Posterior vena cava (tissue), 2 donors: Measurements from ENCODE around the gene PRR36. TPM values are rescaled to one million over a fixed set of nuclear protein-coding genes. Genes with fewer than 3 reads are reported as not detected.

Source experiments
- DNase-seq: peaks from one replicate; pipeline ENCODE4 v3.0.0-alpha.2; 2020; ENCODE audit warnings: low spot score
- intact Hi-C, 2 donors: fragments of 100-400 bp; cut with DNase I; formaldehyde crosslinking; loops; one replicate each; pipeline versions ENCODE4 v1.14.1 to v1.14.2; 2022 to 2023
- total RNA-seq, 2 donors: library from RNA; stranded (reverse); fragmentation: NEBNext Ultra II Directional; extraction: Animal tissue kit (Norgen Biotek cat#: 25700); gene quantifications; one replicate each; pipeline ENCODE4 v1.2.1, GENCODE V29; 2021
- donor health status: DM: yes; HTN: yes; CAD: no.
- donor health status: DM: yes; HTN: yes; CAD: no.

The PRR36 gene
- total RNA-seq, 2 donors from 2014 or later, result 0.09 to 0.14 TPM

DNA sequence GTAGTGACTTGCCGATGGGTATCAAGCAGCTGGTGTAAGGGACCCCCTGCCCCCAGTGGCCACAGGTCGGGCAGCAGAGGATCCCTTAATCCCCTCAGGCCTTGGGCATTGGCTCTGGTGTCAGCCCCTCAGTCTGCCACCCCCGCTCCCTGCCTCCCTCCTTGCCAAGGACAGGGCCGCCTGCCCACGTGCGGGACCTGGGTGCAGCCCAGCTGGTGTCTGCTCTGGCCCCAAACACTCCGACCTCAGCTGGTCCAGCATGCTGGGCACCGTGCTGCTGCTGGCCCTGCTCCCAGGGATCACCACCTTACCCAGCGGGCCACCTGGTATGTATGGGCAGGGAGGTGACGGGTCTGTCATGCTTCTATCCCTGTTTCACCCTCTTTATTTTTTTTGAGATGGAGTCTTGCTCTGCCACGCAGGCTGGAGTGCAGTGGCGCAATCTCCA, 40.4 kb upstream of the PRR36 start, which contains the start of gene TGFBR3L:
Gene TGFBR3L (plus strand): TSS at position 233 of the 448 bp plus-strand sequence.
- DNase-seq, result no peak
- intact Hi-C loops, result no loop called here

DNA sequence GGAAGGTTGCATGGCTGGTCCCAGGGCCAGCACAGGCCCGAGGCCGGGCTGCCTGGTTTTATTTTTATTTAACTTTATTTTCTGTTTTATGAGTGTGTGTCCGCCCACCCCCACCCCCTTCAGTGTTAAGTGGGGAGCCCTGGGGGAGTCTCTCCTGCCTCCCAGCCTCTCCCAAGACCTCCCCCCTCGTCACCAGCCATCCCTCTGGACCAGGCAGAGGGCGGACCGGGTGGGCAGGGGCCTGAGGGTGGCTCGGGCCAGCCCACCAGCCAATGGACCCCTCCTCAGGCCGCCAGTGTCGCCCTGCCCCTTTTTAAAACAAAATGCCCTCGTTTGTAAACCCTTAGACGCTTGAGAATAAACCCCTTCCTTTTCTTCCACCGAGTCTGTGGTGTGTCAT, 39.9 kb upstream of the PRR36 start:
- intact Hi-C loops, result no loop called here

GRCh38 chr19:7913652-7914051, 39.5 kb upstream of the PRR36 start:
- intact Hi-C loops, result no loop called here
- DNase-seq, result no peak

More for the DNA sequence above, 39.9 kb upstream of the PRR36 start:
- no peak for DNase-seq

DNA sequence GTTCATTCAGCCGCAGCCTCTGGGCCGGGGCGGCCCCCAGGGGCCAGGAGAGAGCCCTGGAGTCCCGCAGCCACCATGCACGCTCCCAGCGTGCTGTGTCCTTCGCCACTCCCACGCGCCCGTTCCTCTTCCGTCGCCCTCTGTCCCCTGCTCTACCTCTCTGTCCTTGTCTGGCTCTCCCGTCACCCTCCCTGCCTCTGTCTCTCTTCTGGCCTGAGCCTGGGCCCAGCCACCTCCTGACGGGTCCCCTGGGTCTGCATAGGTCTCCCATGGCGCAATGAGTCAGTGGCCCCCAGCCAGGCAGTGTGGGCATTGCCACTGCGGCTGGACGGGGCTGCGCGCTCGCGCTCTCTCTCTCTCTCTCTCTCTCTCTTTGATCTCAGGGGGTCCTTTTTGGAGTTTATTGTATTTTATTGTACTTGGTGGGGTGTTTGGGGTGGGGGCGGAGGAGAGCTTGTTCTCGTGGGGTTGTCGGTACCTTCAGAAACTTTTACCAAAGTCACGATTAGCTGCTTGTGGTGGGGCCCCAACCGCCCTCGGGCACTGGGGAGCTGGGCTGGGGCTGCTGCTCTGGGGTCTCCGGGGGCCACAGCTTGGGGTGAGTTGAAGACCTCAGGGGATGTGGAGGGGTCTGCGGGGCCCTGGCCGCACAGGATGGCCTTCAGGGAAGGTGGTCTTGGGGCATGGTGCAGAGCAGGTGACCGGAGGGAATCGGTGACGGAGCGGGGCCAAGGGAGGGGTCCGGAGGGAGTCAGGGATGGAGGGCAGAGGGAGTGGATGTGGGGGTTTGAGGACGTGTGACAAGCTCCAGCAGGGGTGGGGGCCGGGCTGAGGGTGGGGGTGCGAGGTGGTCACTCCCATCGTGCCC, 38.7 kb upstream of the PRR36 start:
- DNase-seq, result no peak
- intact Hi-C loops, result no loop called here

GRCh38 chr19:7912144-7912696, 38.0 kb upstream of the PRR36 start:
- no peak for DNase-seq
- intact Hi-C loops, result no loop called here

DNA sequence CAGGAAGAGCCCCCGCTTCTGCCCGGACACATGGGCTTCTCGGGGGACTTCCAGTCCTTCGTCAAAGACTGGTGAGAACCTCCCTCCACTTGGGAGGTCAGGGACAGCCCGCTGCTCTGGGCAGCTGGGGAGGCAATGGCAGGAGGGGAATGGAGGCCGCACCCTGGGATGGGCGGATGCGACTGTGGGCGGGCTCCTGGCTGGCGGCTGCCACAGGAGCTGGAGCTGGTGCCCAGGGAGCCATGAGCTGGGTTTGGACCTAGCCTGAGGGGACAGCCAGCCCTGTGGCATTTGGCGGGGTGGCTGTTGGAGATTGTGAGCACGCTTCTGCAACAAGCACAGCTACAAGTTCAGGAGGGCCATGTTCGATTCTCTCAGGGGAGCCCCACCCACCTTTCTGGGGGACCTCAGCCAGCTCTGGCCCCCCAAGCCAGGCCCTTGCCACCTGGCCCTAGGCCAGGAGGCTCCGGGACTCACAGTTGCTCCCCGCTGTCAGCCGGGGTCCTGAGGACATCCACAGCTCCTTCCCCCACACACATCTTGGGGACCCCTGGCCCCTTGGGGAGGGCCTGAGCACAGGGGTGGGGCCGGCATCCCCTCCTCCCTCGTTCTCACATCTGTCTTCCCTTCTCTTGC, 37.4 kb upstream of the PRR36 start:
- intact Hi-C loops, result no loop called here
- no peak for DNase-seq

- intact Hi-C loops, result no loop called here
- DNase-seq, result no peak
Observed at GRCh38 chr19:7910321-7911161, 36.4 kb upstream of the PRR36 start.

- intact Hi-C loops, result no loop called here
- DNase-seq, result no peak
Observed at GRCh38 chr19:7909471-7910067, 35.4 kb upstream of the PRR36 start.

DNA sequence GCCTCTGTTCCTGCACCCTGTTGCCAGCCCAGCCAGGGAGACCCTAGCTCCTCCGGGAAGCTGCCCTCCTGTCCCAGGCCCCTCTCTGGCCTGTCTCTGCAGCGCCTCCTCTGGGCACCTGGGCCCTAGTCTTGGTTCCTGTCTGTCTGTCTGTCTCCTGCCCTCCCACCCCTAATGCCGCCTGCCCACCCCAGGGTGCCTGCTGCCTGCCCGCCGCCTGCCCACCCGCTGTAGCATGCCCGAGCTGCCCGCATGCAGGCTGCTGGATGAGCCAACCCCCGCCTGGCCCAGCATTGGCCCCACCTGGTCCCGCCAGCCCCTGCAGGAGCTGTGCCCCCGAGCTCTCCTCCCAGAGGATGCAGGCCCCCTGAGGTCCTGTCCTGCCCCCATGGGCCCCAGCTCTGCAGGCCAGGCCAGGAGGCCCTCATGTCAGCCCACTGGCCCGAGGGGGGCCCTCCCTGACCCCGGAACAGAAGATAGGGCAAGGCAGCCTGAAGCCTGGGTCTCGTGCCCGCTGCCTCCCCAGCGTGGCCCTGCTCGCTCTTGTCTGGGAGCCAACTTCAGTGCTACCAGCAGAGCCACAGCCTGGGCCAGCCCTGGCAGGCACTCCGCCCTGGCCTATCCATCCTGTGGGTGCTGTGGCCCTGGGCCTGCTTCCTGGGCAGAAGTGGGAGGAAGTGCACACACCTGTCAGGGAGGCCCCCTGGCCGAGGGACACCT, 34.7 kb upstream of the PRR36 start:
- no peak for DNase-seq

DNA sequence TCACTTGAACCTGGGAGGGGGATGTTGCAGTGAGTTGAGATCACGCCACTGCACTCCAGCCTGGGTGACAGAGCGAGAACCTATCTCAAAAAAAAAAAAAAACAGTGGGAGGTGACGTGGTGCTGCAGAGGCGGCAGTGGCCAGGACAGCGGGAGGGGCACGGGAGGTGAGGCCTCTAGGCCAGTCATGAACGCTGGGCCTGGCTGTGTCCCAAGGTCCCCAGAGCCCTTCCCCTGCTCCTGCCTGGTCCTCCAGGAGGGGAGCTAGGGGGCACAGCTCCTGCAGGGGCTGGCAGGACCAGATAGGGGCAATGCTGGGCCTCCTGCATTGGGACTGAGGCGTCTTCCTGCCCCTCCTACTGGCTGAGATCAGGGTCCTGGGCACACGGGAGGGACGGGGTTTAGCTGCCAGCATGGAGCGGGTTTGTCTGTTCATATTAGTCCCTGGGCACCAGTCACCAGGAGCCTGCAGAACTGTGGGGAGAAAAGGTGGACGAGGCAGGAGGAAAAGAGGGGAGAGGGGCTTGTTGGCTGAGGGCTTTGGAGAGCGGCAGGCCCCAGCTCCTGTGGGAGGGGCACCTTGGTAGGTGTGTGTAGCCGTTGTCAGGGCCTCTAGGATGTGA, 34.0 kb upstream of the PRR36 start:
- intact Hi-C loops, result no loop called here
- no peak for DNase-seq

More for the DNA sequence above, 34.7 kb upstream of the PRR36 start:
- intact Hi-C loops, result no loop called here

- DNase-seq, result no peak
- intact Hi-C loops, result no loop called here
Observed at GRCh38 chr19:7907544-7907943, 33.4 kb upstream of the PRR36 start.

DNA sequence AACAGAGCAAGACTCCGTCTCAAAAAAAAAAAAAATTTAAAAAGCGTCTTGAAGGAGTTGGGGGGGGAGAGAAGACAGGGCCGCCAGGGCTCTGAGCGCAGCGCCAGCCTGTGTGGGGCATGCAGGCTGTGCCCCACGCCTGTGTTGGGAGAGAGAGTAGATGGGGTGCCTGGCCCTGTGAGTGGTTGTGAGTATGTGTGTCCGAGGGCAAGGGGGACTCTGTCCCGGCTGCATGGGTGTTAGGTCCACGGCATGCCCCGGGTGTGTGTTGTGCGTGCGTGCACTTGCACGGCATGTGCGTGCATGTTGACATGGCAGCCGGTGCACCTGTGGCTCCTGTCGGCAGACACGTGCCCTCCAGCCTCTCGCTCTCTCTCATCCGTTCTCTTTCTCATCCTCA, 32.9 kb upstream of the PRR36 start:
- intact Hi-C loops, result no loop called here

GRCh38 chr19:7905859-7906258, 31.7 kb upstream of the PRR36 start:
- DNase-seq, result no peak

More for the DNA sequence above, 32.9 kb upstream of the PRR36 start:
- DNase-seq, result no peak

DNA sequence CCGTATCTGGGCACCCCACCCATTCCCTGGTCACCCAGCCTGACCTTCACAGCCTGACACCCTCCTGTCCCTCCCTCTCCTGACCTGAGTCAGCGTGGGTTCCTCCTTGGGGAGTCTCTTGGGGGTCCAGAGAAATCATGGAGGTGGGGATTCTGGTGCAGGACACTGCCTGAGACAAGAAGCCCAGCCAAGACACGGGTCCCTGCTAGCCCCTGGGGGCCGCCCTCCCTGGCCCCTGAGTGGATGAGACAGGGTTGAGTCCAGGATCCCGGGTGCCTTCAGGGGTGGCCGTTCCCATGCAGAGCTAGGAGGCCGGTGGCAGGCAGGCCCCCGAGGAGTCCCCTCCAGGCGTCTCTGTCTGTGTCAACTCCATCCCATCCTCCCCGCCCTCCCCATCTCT, 31.1 kb upstream of the PRR36 start:
- intact Hi-C loops, result no loop called here
- no peak for DNase-seq

More at GRCh38 chr19:7905859-7906258, 31.7 kb upstream of the PRR36 start:
- intact Hi-C loops, result no loop called here

DNA sequence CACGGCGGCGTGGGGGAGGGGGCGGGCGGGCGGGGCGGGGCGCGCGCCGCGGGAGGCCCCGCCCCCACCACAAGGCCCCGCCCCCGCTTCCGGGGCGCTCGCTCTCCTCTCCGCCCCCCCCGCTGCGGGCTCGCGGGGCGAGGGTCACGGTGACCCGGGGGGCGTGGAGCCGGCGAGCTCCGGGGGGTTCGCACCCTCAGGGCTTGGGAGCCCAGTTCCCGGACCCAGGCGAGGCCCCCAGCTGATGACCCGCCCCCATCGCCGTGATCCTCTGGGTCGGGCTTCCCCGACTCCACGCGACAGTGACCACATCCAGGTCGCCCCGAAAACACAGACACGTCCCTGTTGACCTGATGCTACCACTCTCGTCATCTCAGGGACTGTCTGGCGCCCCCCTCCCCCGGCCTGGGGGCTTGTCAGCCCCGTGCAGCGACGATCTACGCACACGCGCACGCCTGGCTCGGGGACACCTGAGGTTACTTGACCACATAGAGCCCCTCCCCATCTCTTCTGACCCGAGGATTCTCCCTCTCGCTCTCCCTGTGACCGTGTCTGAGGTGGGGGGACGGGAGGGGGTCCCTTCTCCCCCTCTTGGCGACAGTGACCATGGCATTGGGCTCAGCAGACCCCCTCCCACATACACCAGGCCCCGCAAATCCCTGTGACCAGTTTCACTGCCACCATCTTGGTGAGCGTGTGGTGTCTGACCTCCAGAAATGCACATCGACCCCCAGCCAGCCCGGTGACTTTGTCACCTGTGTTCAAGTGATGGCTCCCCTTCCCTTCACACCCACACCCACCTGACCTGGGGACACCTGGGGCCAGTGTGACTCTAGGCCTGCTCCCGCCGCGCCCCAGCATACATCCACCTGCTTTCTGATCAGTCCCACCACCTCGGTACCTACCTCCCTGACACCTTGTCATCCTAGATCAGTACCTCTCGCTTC, 30.2 kb upstream of the PRR36 start:
- no peak for DNase-seq
- intact Hi-C loops, result no loop called here

DNA sequence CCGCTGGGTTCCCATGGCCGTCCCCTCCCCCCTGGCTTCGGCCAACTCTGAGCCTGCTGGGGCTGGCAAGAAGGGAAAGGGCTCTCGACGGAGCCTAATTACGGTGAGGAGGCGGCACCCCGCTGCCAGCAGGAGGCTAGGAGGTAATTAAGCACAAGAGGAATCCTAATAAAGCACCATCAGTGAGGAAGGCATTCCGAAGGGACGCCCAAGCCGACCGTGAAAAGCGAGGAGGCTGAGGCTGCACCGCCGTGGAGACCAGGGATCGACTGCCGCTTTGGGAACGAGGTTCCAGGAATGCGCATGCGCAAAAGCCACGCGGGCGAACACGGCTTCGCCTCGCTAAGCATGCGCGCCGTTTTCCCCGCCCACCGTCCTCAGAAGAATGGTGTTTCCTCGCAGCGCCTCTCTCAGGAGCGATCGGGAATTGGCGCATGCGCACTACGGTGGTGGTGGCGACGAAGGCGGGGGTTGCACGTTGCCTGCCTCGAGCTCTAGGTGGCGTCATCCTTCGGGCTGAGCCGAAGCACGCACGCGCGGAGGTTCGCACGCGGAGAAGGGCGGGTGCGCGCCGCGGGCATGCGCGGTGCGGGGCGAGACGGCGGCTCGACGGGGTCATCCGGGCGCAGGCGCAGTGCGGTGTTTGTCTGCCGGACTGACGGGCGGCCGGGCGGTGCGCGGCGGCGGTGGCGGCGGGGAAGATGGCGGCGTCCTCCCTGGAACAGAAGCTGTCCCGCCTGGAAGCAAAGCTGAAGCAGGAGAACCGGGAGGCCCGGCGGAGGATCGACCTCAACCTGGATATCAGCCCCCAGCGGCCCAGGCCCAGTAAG, 29.3 kb upstream of the PRR36 start, which contains the start of gene MAP2K7:
Gene MAP2K7 (plus strand): TSS at position 634 of the 830 bp plus-strand sequence. CDS start 68 bp downstream, at position 702.
- intact Hi-C loops, result no loop called here
- DNase-seq, result peak; percentile 100
